Ishikawa (cell line): ENCODE data around the gene FOXN3.

Experiments
- CEBPB ChIP-seq: IDR thresholded peaks from 2 replicates; pipeline ENCODE4 v1.6.1; 2012
- EP300 ChIP-seq: IDR thresholded peaks from 2 replicates; pipeline ENCODE4 v1.6.1; 2012; ENCODE audit warnings: borderline replicate concordance
- MAX ChIP-seq: IDR thresholded peaks from 2 replicates; pipeline ENCODE4 v1.6.1; 2012
- NFIC ChIP-seq: IDR thresholded peaks from 2 replicates; pipeline ENCODE4 v1.6.1; 2012
- RAD21 ChIP-seq: IDR thresholded peaks from 2 replicates; pipeline ENCODE4 v1.6.1; 2012; ENCODE audit warnings: low read depth
- REST ChIP-seq: IDR thresholded peaks from 2 replicates; pipeline ENCODE4 v1.6.1; 2012; ENCODE audit warnings: low read depth, mild to moderate bottlenecking
- TAF1 ChIP-seq: IDR thresholded peaks from 2 replicates; pipeline ENCODE4 v1.6.1; 2012; ENCODE audit warnings: low read depth, mild to moderate bottlenecking
- USF1 ChIP-seq: IDR thresholded peaks from 2 replicates; pipeline ENCODE4 v1.6.1; 2012
- YY1 ChIP-seq: IDR thresholded peaks from 2 replicates; pipeline ENCODE4 v1.6.1; 2012; ENCODE audit warnings: low read depth
- ZBTB7A ChIP-seq: IDR thresholded peaks from 2 replicates; pipeline ENCODE4 v1.6.1; 2012; ENCODE audit warnings: low read depth

- no peak for TF ChIP-seq EP300
- no peak for TF ChIP-seq CEBPB
- no peak for TF ChIP-seq MAX
- no peak for TF ChIP-seq USF1
- TF ChIP-seq TAF1, result no peak
- TF ChIP-seq NFIC, result no peak
- no peak for TF ChIP-seq RAD21
- TF ChIP-seq ZBTB7A, result no peak
- TF ChIP-seq YY1, result no peak
- TF ChIP-seq REST, result no peak
Observed at GRCh38 chr14:89179891-89180404, 237.1 kb downstream of the FOXN3 start.
